Spleen (tissue), 11 donors: ENCODE data around the gene APOL4. TPM values are rescaled to one million over a fixed set of nuclear protein-coding genes. Genes with fewer than 3 reads are reported as not detected.

ENCODE experiments used
- DNase-seq: peaks from one replicate; pipeline ENCODE4 v3.0.0-alpha.2; 2020
- H3K27ac ChIP-seq, 8 donors: fragments of 200-600 bp; sonication (generic) in 7 of 8; 1 replicate in 4 of 8; 2 replicates in 4 of 8; pipeline versions ENCODE4 v1.5.0 to v1.8.0; 2016 to 2021; ENCODE audit warnings: inconsistent platforms in 4 of 8, mild to moderate bottlenecking in 4 of 8, moderate library complexity in 1 of 8
- H3K27me3 ChIP-seq, 7 donors: fragments of 200-600 bp; sonication (generic) in 6 of 7; replicated peaks in 1 of 7; 1 replicate in 4 of 7; 2 replicates in 3 of 7; pipeline versions ENCODE4 v1.5.0 to v1.8.0; 2016 to 2021; ENCODE audit warnings: inconsistent platforms in 3 of 7, mild to moderate bottlenecking in 1 of 7
- H3K36me3 ChIP-seq, 6 donors: fragments of 200-600 bp; sonication (generic) in 5 of 6; 1 replicate in 4 of 6; 2 replicates in 2 of 6; pipeline versions ENCODE4 v1.5.0 to v1.8.0; 2016 to 2021; ENCODE audit warnings: inconsistent platforms in 2 of 6
- H3K4me1 ChIP-seq, 6 donors: fragments of 200-600 bp; sonication (generic) in 5 of 6; 1 replicate in 3 of 6; 2 replicates in 3 of 6; pipeline versions ENCODE4 v1.5.0 to v1.8.0; 2016 to 2021; ENCODE audit warnings: inconsistent platforms in 3 of 6
- H3K4me3 ChIP-seq, 8 donors: fragments of 200-600 bp; sonication (generic) in 7 of 8; 1 replicate in 4 of 8; 2 replicates in 4 of 8; pipeline versions ENCODE4 v1.5.0 to v1.8.0; 2016 to 2021; ENCODE audit warnings: inconsistent platforms in 4 of 8, mild to moderate bottlenecking in 4 of 8, moderate library complexity in 2 of 8
- H3K9me3 ChIP-seq, 8 donors: fragments of 200-600 bp; sonication (generic) in 7 of 8; 1 replicate in 4 of 8; 2 replicates in 4 of 8; pipeline versions ENCODE4 v1.5.0 to v1.8.0; 2016 to 2021; ENCODE audit warnings: inconsistent platforms in 4 of 8
- CTCF ChIP-seq, 11 experiments: fragments of 200-600 bp in 7 of 11; fragments of 450-650 bp in 4 of 11; sonication (generic) in 4 of 11; IDR thresholded peaks in 8 of 11; conservative IDR thresholded peaks in 3 of 11; 1 replicate in 7 of 11; 2 replicates in 4 of 11; pipeline versions ENCODE4 v1.4.0 to v1.8.0; 2016 to 2021; ENCODE audit warnings: antibody characterized with exemption in 11 of 11, inconsistent platforms in 4 of 11, mild to moderate bottlenecking in 1 of 11
- POLR2A ChIP-seq, 3 donors: fragments of 450-650 bp; IDR thresholded peaks; one replicate each; pipeline ENCODE4 v1.5.1; 2017; ENCODE audit warnings: antibody characterized with exemption in 3 of 3, mild to moderate bottlenecking in 1 of 3
- POLR2AphosphoS5 ChIP-seq, 3 donors: sonication (generic); formaldehyde crosslinking; IDR thresholded peaks; one replicate each; pipeline ENCODE4 v1.5.1; 2017; ENCODE audit warnings: antibody characterized with exemption in 3 of 3
- WGBS, 5 donors: extraction: QIAGEN DNeasy Blood & Tissue Kit in 3 of 5; methylation state at CpG; one replicate each; pipeline versions ENCODE4 v1.1.5 to v1.1.7; 2013 to 2018; 5-methylcytosine and 5-hydroxymethylcytosine counted together
- intact Hi-C: fragments of 100-400 bp; cut with DNase I; formaldehyde crosslinking; loops from one replicate; pipeline ENCODE4 v1.15.0; 2023; ENCODE audit warnings: low total_unique reads
- polyA plus RNA-seq, 3 donors: library from polyadenylated mRNA; stranded (reverse); fragments of 200-250 nt; gene quantifications; one replicate each; pipeline ENCODE4 v1.2.1, GENCODE V29; 2013
- total RNA-seq, 7 donors: library from RNA; depleted of rRNA in 3 of 7; stranded (reverse); fragments of >200 nt in 3 of 7; fragmentation: NEBNext Ultra II Directional in 4 of 7; extraction: Animal tissue kit (Norgen Biotek cat#: 25700) in 4 of 7; gene quantifications; one replicate each; pipeline versions ENCODE4 v1.1.0 to v1.2.1, GENCODE V29; 2016 to 2021
- donor health status: healthy with polysubstance abuse.
- donor health status: DM: no; HTN: no; CAD: no; lungs with moderate emphysema.
- donor health status: DM: no; HTN: no; CAD: no.
- donor health status: Bipolar disorder and iron deficiency.
- donor health status: healthy.
- donor health status: DM: no; HTN: no; CAD: no.
- donor health status: DM: yes; HTN: yes; CAD: no.

APOL4 gene
- total and polyA plus RNA-seq, 10 donors: 2.5 to 14.4 (median 3.9) TPM; not detected in 1

GRCh38 chr22:36151006-36151595 lies 50.5 kb downstream of the APOL4 start:
- peaks cover 37 to 100% (median 83%) of the 10 kb centered on the region in 6 donors for H3K4me1 ChIP-seq
- peak overlapping the region in 7 of 8 donors; percentile 6 to 96 (median 89) for H3K27ac ChIP-seq
- 68 to 84% (median 80%) methylated on average over 3 of the region's 3 CpGs for WGBS, 5 donors
- TF ChIP-seq POLR2A (IDR thresholded peaks at IDR 0.05) (no peak), CTCF (IDR thresholded peaks at IDR 0.05 in 8 of 11, conservative IDR thresholded peaks at IDR 0.05 in 3 of 11) (no peak), POLR2AphosphoS5 (IDR thresholded peaks at IDR 0.05) (no peak)
- H3K9me3 ChIP-seq: no peaks in the 10 kb centered on the region
- H3K4me3 ChIP-seq: no peak overlapping the region
- peaks cover 0 to 76% (median 35%) of the 10 kb centered on the region in 6 donors for H3K36me3 ChIP-seq
- no peaks in the 10 kb centered on the region for H3K27me3 ChIP-seq
- intact Hi-C loops: no loop called here
- DNase-seq: no peak

- TF ChIP-seq POLR2AphosphoS5 (IDR thresholded peaks at IDR 0.05) (no peak), POLR2A (IDR thresholded peaks at IDR 0.05) (no peak), CTCF (IDR thresholded peaks at IDR 0.05 in 8 of 11, conservative IDR thresholded peaks at IDR 0.05 in 3 of 11) (no peak)
- no peak for DNase-seq
Measured at GRCh38 chr22:36149441-36149840, 52.2 kb downstream of the APOL4 start.

GRCh38 chr22:36148411-36148810 lies 53.2 kb downstream of the APOL4 start:
- no peaks in the 10 kb centered on the region for H3K9me3 ChIP-seq
- no peak for DNase-seq
- peaks cover 23 to 86% (median 65%) of the 10 kb centered on the region in 6 donors for H3K4me1 ChIP-seq
- TF ChIP-seq POLR2A (IDR thresholded peaks at IDR 0.05) (no peak), POLR2AphosphoS5 (IDR thresholded peaks at IDR 0.05) (peak in 2 of 3 donors; percentile 20 to 43)
- peak overlapping the region in 4 of 8 donors; percentile 20 to 60 (median 27) for H3K27ac ChIP-seq
- H3K27me3 ChIP-seq: no peaks in the 10 kb centered on the region
- 77 to 85% (median 80%) methylated on average over 3 to 8 of the region's 8 CpGs for WGBS, 5 donors
- intact Hi-C loops: no loop called here
- no peak overlapping the region for H3K4me3 ChIP-seq
- peaks cover 0 to 79% (median 53%) of the 10 kb centered on the region in 6 donors for H3K36me3 ChIP-seq

More at GRCh38 chr22:36149441-36149840, 52.2 kb downstream of the APOL4 start:
- WGBS, 5 donors: 65 to 89% (median 73%) methylated on average over 4 of the region's 4 CpGs
- Histone ChIP-seq H3K9me3 (no peaks in the 10 kb centered on the region), H3K27ac (peak overlapping the region in 3 of 8 donors; percentile 26 to 60 (median 28)), H3K27me3 (no peaks in the 10 kb centered on the region), H3K36me3 (peaks cover 0 to 76% (median 43%) of the 10 kb centered on the region in 6 donors), H3K4me1 (peaks cover 30 to 96% (median 76%) of the 10 kb centered on the region in 6 donors), H3K4me3 (no peak overlapping the region)
- intact Hi-C loops: no loop called here

GRCh38 chr22:36147196-36147791 lies 54.3 kb downstream of the APOL4 start:
- WGBS, 5 donors: 81 to 94% (median 92%) methylated on average over 8 of the region's 8 CpGs
- no peak for TF ChIP-seq POLR2AphosphoS5 (IDR thresholded peaks at IDR 0.05)
- TF ChIP-seq CTCF (IDR thresholded peaks at IDR 0.05 in 8 of 11, conservative IDR thresholded peaks at IDR 0.05 in 3 of 11): no peak
- no peak for TF ChIP-seq POLR2A (IDR thresholded peaks at IDR 0.05)
- Histone ChIP-seq H3K27ac (peak overlapping the region in 7 of 8 donors; percentile 9 to 60 (median 16)), H3K4me3 (no peak overlapping the region), H3K9me3 (no peaks in the 10 kb centered on the region), H3K27me3 (no peaks in the 10 kb centered on the region), H3K4me1 (peaks cover 16 to 75% (median 54%) of the 10 kb centered on the region in 6 donors), H3K36me3 (peaks cover 3 to 89% (median 63%) of the 10 kb centered on the region in 6 donors)
- intact Hi-C loops: loop anchor here (2.0 kb wide), 1 partner anchor 32 kb away; no protein-coding TSS in a partner anchor
- no peak for DNase-seq
